RWPE2 (cell line): Measurements from ENCODE around the gene INVS.

Experiments used
- ATAC-seq: fragments of 200-7000 bp; cut with Tn5 transposase; 3 replicates; pipeline ENCODE4 v1.9.1; 2021; ENCODE audit warnings: low read depth
- DNase-seq: peaks from one replicate; pipeline ENCODE4 v3.0.0-alpha.2; 2020; ENCODE audit warnings: low spot score
- H3K27ac ChIP-seq: fragments of 450-650 bp; 2 replicates; pipeline ENCODE4 v1.5.1; 2017; ENCODE audit warnings: mild to moderate bottlenecking; ENCODE audit not compliant: poor library complexity, severe bottlenecking
- H3K27me3 ChIP-seq: fragments of 250-450 bp; sonication (Bioruptor Pico); 2 replicates; pipeline ENCODE4 v1.5.1; 2021; ENCODE audit warnings: mild to moderate bottlenecking, moderate library complexity; ENCODE audit not compliant: insufficient read depth, poor library complexity, severe bottlenecking
- H3K36me3 ChIP-seq: fragments of 250-450 bp; sonication (Bioruptor Pico); 2 replicates; pipeline ENCODE4 v1.5.1; 2020; ENCODE audit warnings: low read depth, mild to moderate bottlenecking, moderate library complexity
- H3K4me1 ChIP-seq: fragments of 250-450 bp; sonication (Bioruptor Pico); 2 replicates; pipeline ENCODE4 v1.5.1; 2021; ENCODE audit warnings: mild to moderate bottlenecking, moderate library complexity; ENCODE audit not compliant: insufficient read depth, poor library complexity, severe bottlenecking
- H3K4me3 ChIP-seq: fragments of 250-450 bp; sonication (Bioruptor Pico); 2 replicates; pipeline ENCODE4 v1.5.1; 2021; ENCODE audit warnings: mild to moderate bottlenecking, moderate library complexity; ENCODE audit not compliant: severe bottlenecking
- H3K9me3 ChIP-seq: fragments of 250-450 bp; sonication (Bioruptor Pico); 2 replicates; pipeline ENCODE4 v1.5.1; 2021; ENCODE audit warnings: mild to moderate bottlenecking, moderate library complexity; ENCODE audit not compliant: severe bottlenecking
- CTCF ChIP-seq: fragments of 450-650 bp; IDR thresholded peaks from one replicate; pipeline ENCODE4 v1.5.1; 2017; ENCODE audit warnings: mild to moderate bottlenecking, moderate library complexity; ENCODE audit not compliant: poor library complexity, severe bottlenecking

Gene INVS

GRCh38 chr9:100105861-100106260 lies 6.8 kb downstream of the INVS start:
- Histone ChIP-seq H3K36me3 (peaks cover 71% of the 10 kb centered on the region), H3K9me3 (no peaks in the 10 kb centered on the region), H3K27ac (no peak overlapping the region), H3K27me3 (no peaks in the 10 kb centered on the region), H3K4me3 (no peak overlapping the region), H3K4me1 (peaks cover 6% of the 10 kb centered on the region)
- DNase-seq (no peak), ATAC-seq (no peak)
- no peak for TF ChIP-seq CTCF

GRCh38 chr9:100106616-100107015 lies 7.6 kb downstream of the INVS start:
- DNase-seq (no peak), ATAC-seq (no peak)
- Histone ChIP-seq H3K27me3 (no peaks in the 10 kb centered on the region), H3K36me3 (peaks cover 66% of the 10 kb centered on the region), H3K4me1 (peaks cover 10% of the 10 kb centered on the region), H3K9me3 (no peaks in the 10 kb centered on the region), H3K27ac (no peak overlapping the region), H3K4me3 (no peak overlapping the region)
- no peak for TF ChIP-seq CTCF

GRCh38 chr9:100108559-100108958 lies 9.5 kb downstream of the INVS start:
- no peak overlapping the region for H3K4me3 ChIP-seq
- peaks cover 10% of the 10 kb centered on the region for H3K4me1 ChIP-seq
- ATAC-seq (no peak), DNase-seq (no peak)
- no peak overlapping the region for H3K27ac ChIP-seq
- H3K36me3 ChIP-seq = peaks cover 72% of the 10 kb centered on the region
- TF ChIP-seq CTCF = no peak
- H3K9me3 ChIP-seq = no peaks in the 10 kb centered on the region
- H3K27me3 ChIP-seq = no peaks in the 10 kb centered on the region

- TF ChIP-seq CTCF = no peak
- DNase-seq = peak; percentile 77
- ATAC-seq = peak; percentile 98
- H3K9me3 ChIP-seq = no peaks in the 10 kb centered on the region
- H3K27ac ChIP-seq = peak overlapping the region; percentile 2
- peaks cover 54% of the 10 kb centered on the region for H3K36me3 ChIP-seq
- peaks cover 10% of the 10 kb centered on the region for H3K4me1 ChIP-seq
- no peak overlapping the region for H3K4me3 ChIP-seq
- H3K27me3 ChIP-seq = no peaks in the 10 kb centered on the region
These were observed 12.2 kb downstream of the INVS start for GRCh38 chr9:100111235-100111634.

- H3K27me3 ChIP-seq = no peaks in the 10 kb centered on the region
- H3K4me3 ChIP-seq = no peak overlapping the region
- no peak for ATAC-seq
- H3K27ac ChIP-seq = no peak overlapping the region
- H3K9me3 ChIP-seq = no peaks in the 10 kb centered on the region
- peaks cover 41% of the 10 kb centered on the region for H3K36me3 ChIP-seq
- H3K4me1 ChIP-seq = peaks cover 10% of the 10 kb centered on the region
- DNase-seq = no peak
- TF ChIP-seq CTCF = no peak
These were observed 13.8 kb downstream of the INVS start for GRCh38 chr9:100112677-100113336.
